ENCODE results near the gene EPHA6.

DNA sequence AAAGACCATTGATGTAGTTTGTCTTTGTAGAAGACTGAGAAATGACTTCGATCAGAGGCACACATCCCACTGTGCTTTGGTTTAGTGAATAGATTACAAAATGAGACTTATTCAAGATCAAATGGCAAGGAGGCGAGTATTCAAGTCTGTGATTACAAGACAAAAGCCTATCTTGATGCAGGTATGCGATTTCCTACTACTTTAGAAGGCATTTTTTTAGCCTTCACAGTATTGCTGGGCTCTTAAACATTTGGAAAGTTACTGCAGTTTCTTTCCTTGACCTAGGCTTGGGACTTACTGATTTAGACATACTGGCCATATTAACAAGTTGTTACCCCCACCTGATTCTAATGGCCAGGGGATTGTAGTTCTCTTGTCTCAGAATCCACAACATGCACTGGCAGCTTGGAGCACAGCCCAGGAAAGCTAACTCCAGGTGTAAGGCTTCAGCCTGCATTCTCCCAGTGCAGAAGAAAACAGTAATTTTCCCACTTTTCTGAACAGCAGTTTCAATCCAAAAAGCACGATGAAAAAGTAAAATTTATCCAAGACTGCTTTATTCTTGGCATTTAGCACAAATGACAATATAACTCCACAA lies 311.6 kb downstream of the EPHA6 start:
- TF ChIP-seq, protein P1, sequence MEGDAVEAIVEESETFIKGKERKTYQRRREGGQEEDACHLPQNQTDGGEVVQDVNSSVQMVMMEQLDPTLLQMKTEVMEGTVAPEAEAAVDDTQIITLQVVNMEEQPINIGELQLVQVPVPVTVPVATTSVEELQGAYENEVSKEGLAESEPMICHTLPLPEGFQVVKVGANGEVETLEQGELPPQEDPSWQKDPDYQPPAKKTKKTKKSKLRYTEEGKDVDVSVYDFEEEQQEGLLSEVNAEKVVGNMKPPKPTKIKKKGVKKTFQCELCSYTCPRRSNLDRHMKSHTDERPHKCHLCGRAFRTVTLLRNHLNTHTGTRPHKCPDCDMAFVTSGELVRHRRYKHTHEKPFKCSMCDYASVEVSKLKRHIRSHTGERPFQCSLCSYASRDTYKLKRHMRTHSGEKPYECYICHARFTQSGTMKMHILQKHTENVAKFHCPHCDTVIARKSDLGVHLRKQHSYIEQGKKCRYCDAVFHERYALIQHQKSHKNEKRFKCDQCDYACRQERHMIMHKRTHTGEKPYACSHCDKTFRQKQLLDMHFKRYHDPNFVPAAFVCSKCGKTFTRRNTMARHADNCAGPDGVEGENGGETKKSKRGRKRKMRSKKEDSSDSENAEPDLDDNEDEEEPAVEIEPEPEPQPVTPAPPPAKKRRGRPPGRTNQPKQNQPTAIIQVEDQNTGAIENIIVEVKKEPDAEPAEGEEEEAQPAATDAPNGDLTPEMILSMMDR (IDR thresholded peaks at IDR 0.05), result no peak
- TF ChIP-seq POLR2A (IDR thresholded peaks at IDR 0.05), result no peak
